Peyer's patch (tissue), 4 donors: Measurements from ENCODE around the gene ZNF528. TPM values are rescaled to one million over a fixed set of nuclear protein-coding genes. Genes with fewer than 3 reads are reported as not detected.

Source experiments
- DNase-seq, 3 donors: peaks; one replicate each; pipeline ENCODE4 v3.0.0-alpha.2; 2017 to 2019
- H3K27ac ChIP-seq, 4 donors: fragments of 200-600 bp; sonication (generic); one replicate each; pipeline ENCODE4 v1.5.1; 2016 to 2019
- H3K27me3 ChIP-seq, 2 donors: fragments of 200-600 bp; sonication (generic); one replicate each; pipeline ENCODE4 v1.5.1; 2019
- H3K36me3 ChIP-seq, 3 donors: fragments of 200-600 bp; sonication (generic); one replicate each; pipeline ENCODE4 v1.5.1; 2016 to 2019
- H3K4me1 ChIP-seq, 4 donors: fragments of 200-600 bp; sonication (generic); one replicate each; pipeline ENCODE4 v1.5.1; 2016 to 2019
- H3K4me3 ChIP-seq, 4 donors: fragments of 200-600 bp; sonication (generic); 1 replicate in 3 of 4; 2 replicates in 1 of 4; pipeline ENCODE4 v1.5.1; 2016 to 2019; ENCODE audit warnings: mild to moderate bottlenecking in 1 of 4
- H3K9me3 ChIP-seq, 4 donors: fragments of 200-600 bp; sonication (generic); one replicate each; pipeline ENCODE4 v1.5.1; 2016 to 2019; ENCODE audit warnings: mild to moderate bottlenecking in 1 of 4
- CTCF ChIP-seq, 6 experiments: fragments of 450-650 bp in 4 of 6; fragments of 200-600 bp in 2 of 6; sonication (generic) in 1 of 6; IDR thresholded peaks; one replicate each; pipeline ENCODE4 v1.5.1; 2017 to 2019; ENCODE audit warnings: antibody characterized with exemption in 6 of 6, mild to moderate bottlenecking in 3 of 6, moderate library complexity in 1 of 6
- POLR2A ChIP-seq, 2 donors: fragments of 450-650 bp; IDR thresholded peaks; one replicate each; pipeline ENCODE4 v1.5.1; 2017; ENCODE audit warnings: antibody characterized with exemption in 2 of 2, mild to moderate bottlenecking in 2 of 2, moderate library complexity in 2 of 2
- small RNA-seq, 2 donors: library from RNA; depleted of rRNA; stranded (forward); fragments of <200 nt; gene quantifications; one replicate each; pipeline ENCODE3, GENCODE V24; 2016
- total RNA-seq, 4 donors: library from RNA; depleted of rRNA; stranded (reverse); fragments of >200 nt; gene quantifications; one replicate each; pipeline ENCODE4 v1.1.0, GENCODE V29; 2016

ZNF528 gene
- total RNA-seq, 4 donors from 2014 or later: 18.5 to 25.6 (median 20.8) TPM

GRCh38 chr19:52442179-52442578 lies 44.5 kb downstream of the ZNF528 start:
- Histone ChIP-seq H3K27me3 (no peaks in the 10 kb centered on the region), H3K27ac (no peak overlapping the region), H3K9me3 (peaks cover 0 to 26% (median 2%) of the 10 kb centered on the region in 4 donors), H3K4me3 (no peak overlapping the region), H3K36me3 (no peaks in the 10 kb centered on the region), H3K4me1 (no peaks in the 10 kb centered on the region)
- no peak for TF ChIP-seq POLR2A (IDR thresholded peaks at IDR 0.05)
- no peak for TF ChIP-seq CTCF (IDR thresholded peaks at IDR 0.05)
- no peak for DNase-seq

- Histone ChIP-seq H3K9me3 (peaks cover 0 to 26% (median 2%) of the 10 kb centered on the region in 4 donors), H3K36me3 (no peaks in the 10 kb centered on the region), H3K4me1 (no peaks in the 10 kb centered on the region), H3K4me3 (no peak overlapping the region), H3K27me3 (no peaks in the 10 kb centered on the region), H3K27ac (no peak overlapping the region)
- DNase-seq: no peak
- TF ChIP-seq CTCF (IDR thresholded peaks at IDR 0.05): no peak
- TF ChIP-seq POLR2A (IDR thresholded peaks at IDR 0.05): no peak
These were observed 46.9 kb downstream of the ZNF528 start for GRCh38 chr19:52444506-52444905.

GRCh38 chr19:52451241-52451640 lies 53.6 kb downstream of the ZNF528 start:
- H3K4me3 ChIP-seq: no peak overlapping the region

GRCh38 chr19:52453324-52454094 lies 55.9 kb downstream of the ZNF528 start, which contains the start of gene ZNF578:
Gene ZNF578, plus strand, starts transcription at chr19:52453553. Its CDS starts 48,293 bp downstream, at chr19:52501846.
- DNase-seq: peak; percentile 25 to 72 (median 58)
- peaks cover 0 to 61% (median 27%) of the 10 kb centered on the region in 4 donors for H3K9me3 ChIP-seq
- H3K27ac ChIP-seq: peak within 1 kb of the TSS in 1 of 4 donors; percentile 35
- H3K36me3 ChIP-seq: peaks cover 0 to 19% (median 0%) of the 10 kb centered on the region in 3 donors
- peak within 1 kb of the TSS; percentile 36 to 57 (median 46) for H3K4me3 ChIP-seq
- no peaks in the 10 kb centered on the region for H3K4me1 ChIP-seq
- H3K27me3 ChIP-seq: no peaks in the 10 kb centered on the region
- TF ChIP-seq POLR2A (IDR thresholded peaks at IDR 0.05) (no peak), CTCF (IDR thresholded peaks at IDR 0.05) (no peak)

More at GRCh38 chr19:52451241-52451640, 53.6 kb downstream of the ZNF528 start:
- Histone ChIP-seq H3K27ac (no peak overlapping the region), H3K9me3 (peaks cover 0 to 50% (median 19%) of the 10 kb centered on the region in 4 donors), H3K27me3 (no peaks in the 10 kb centered on the region), H3K36me3 (no peaks in the 10 kb centered on the region), H3K4me1 (no peaks in the 10 kb centered on the region)
- DNase-seq: no peak
- TF ChIP-seq POLR2A (IDR thresholded peaks at IDR 0.05) (no peak), CTCF (IDR thresholded peaks at IDR 0.05) (no peak)

GRCh38 chr19:52464798-52465470 lies 67.3 kb downstream of the ZNF528 start:
- DNase-seq: no peak
- no peaks in the 10 kb centered on the region for H3K27me3 ChIP-seq
- no peaks in the 10 kb centered on the region for H3K4me1 ChIP-seq
- H3K4me3 ChIP-seq: no peak overlapping the region
- H3K27ac ChIP-seq: no peak overlapping the region
- no peak for TF ChIP-seq POLR2A (IDR thresholded peaks at IDR 0.05)
- TF ChIP-seq CTCF (IDR thresholded peaks at IDR 0.05): no peak
- H3K36me3 ChIP-seq: no peaks in the 10 kb centered on the region
- peaks cover 0 to 75% (median 6%) of the 10 kb centered on the region in 4 donors for H3K9me3 ChIP-seq

Small RNA genes within 50 kb of the gene (small RNA-seq; reads per million reads assigned to genes)
- gene AC010332.1: 0 reads per million in 2 donors

Other genes with a start within 250 kb of the ZNF528 start
- 10 to 100 TPM in 1 of 4 donors, 1 to 10 TPM in 3; 7.0 to 11.9 (median 9.2) TPM for gene ZNF836, start 226.2 kb upstream of the ZNF528 start, total RNA-seq
- 100 to 1,000 TPM; 198 to 284 (median 234) TPM for gene PPP2R1A, start 207.8 kb upstream of the ZNF528 start, total RNA-seq
- gene ZNF766, start 128.3 kb upstream of the ZNF528 start, total RNA-seq: 10 to 100 TPM in 1 of 4 donors, 1 to 10 TPM in 3; 4.0 to 15.7 (median 7.0) TPM
- gene ZNF480, start 100.7 kb upstream of the ZNF528 start, total RNA-seq: 10 to 100 TPM in 3 of 4 donors, 1 to 10 TPM in 1; 6.0 to 19.8 (median 12.5) TPM
- 1 to 10 TPM in 2 of 4 donors, under 1 TPM in 1, not detected in 1; 0.85 to 2.3 (median 1.6) TPM for gene ZNF610, start 61.6 kb upstream of the ZNF528 start, total RNA-seq
- gene ZNF880, start 27.9 kb upstream of the ZNF528 start, total RNA-seq: 10 to 100 TPM in 2 of 4 donors, 1 to 10 TPM in 2; 7.2 to 20.6 (median 12.0) TPM
- gene ZNF534, start 31.3 kb downstream of the ZNF528 start, total RNA-seq: not detected
- gene ZNF578, start 55.7 kb downstream of the ZNF528 start, total RNA-seq: under 1 TPM in 2 of 4 donors, not detected in 2; 0.40 to 0.53 TPM
- gene ZNF808, start 129.8 kb downstream of the ZNF528 start, total RNA-seq: 10 to 100 TPM; 30.5 to 56.9 (median 42.0) TPM
- 10 to 100 TPM; 21.0 to 36.7 (median 34.7) TPM for gene ZNF701, start 172.4 kb downstream of the ZNF528 start, total RNA-seq
- 10 to 100 TPM; 26.6 to 96.6 (median 38.6) TPM for gene ZNF83, start 240.5 kb downstream of the ZNF528 start, total RNA-seq